ENCODE measurements around the gene CYB5RL. TPM values are rescaled to one million over a fixed set of nuclear protein-coding genes. Genes with fewer than 3 reads are reported as not detected.

CYB5RL gene
- total and polyA plus RNA-seq, 2 donors (not counting 3 experiments of a cell fraction or from before 2014, with no cell fraction given): 5.8 to 8.6 TPM

DNA sequence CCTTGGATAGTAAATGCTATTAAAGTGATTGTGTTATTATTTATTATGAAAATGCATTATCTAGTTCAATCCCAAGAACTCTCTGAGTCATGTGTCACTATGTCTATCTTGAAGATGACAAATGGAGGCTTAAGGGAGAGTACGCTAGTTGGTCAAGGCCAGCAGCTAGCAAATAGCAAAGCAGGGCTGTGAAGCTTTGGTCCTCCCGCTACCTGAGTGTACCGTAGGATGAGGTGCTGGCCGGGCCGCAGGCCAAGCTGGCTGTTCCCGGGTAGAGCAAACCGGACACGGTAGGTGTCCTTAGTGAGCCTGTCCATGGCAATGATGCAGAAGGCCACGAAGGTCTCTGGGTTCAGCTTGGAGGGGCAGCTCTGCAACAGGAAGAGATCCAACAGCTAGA lies 9.3 kb downstream of the CYB5RL start:
- no peak overlapping the region for H3K27ac ChIP-seq (ENCODE audit: insufficient read depth, low read depth, low read length)
- H3K9me3 ChIP-seq (replicated peaks; ENCODE audit: control insufficient read depth, insufficient read depth, low read length): no peaks in the 10 kb centered on the region
- no peak overlapping the region for H3K4me2 ChIP-seq (ENCODE audit: insufficient read depth, low read length)
- no peak overlapping the region for H3K4me3 ChIP-seq (replicated peaks in 1 of 3; ENCODE audit: insufficient read depth in 1 of 3, low read depth in 1 of 3, low read length in 3 of 3)
- BruUV-seq (replicated peaks): no TSS peak
- no peaks in the 10 kb centered on the region for H4K20me1 ChIP-seq (replicated peaks; ENCODE audit: control insufficient read depth, extremely low read depth, insufficient read depth, low read length)
- DNase-seq (ENCODE audit: low read depth, low spot score): no peak
- H3K9me1 ChIP-seq (replicated peaks; ENCODE audit: control insufficient read depth, extremely low read depth, insufficient read depth, low read length): no peaks in the 10 kb centered on the region
- no peak for FAIRE-seq
- H3K4me1 ChIP-seq (ENCODE audit: control insufficient read depth, extremely low read depth, insufficient read depth, low read length): no peaks in the 10 kb centered on the region
- H3K9ac ChIP-seq (replicated peaks; ENCODE audit: extremely low read depth, insufficient read depth, low read length): no peak overlapping the region
- intact Hi-C loops (cut with micrococcal nuclease): no loop called here
- no peaks in the 10 kb centered on the region for H3K27me3 ChIP-seq (ENCODE audit: control insufficient read depth in 2 of 2, insufficient read depth in 2 of 2, low read length in 2 of 2)
- ChIA-PET POLR2A (no interaction called here), CTCF (interaction anchor here (1.8 kb wide), 1 partner anchor 9 kb away, joined by 5 read pairs; no protein-coding TSS in a partner anchor)
- no peaks in the 10 kb centered on the region for H3K79me2 ChIP-seq (ENCODE audit: control insufficient read depth, insufficient read depth, low read length)
- H2AFZ ChIP-seq (ENCODE audit: low read depth, low read length): no peak overlapping the region
- TF ChIP-seq FOS (IDR thresholded peaks at IDR 0.05; ENCODE audit: borderline replicate concordance, insufficient read depth, low read length) (no peak), EZH2 (IDR thresholded peaks at IDR 0.05; ENCODE audit: borderline replicate concordance, low read depth, low read length, severe bottlenecking) (no peak), MYC (IDR thresholded peaks at IDR 0.05; ENCODE audit: low read depth, low read length) (no peak), GATA2 (IDR thresholded peaks at IDR 0.05; ENCODE audit: insufficient read depth, insufficient read length, low read depth, low read length) (no peak), JUN (IDR thresholded peaks at IDR 0.05; ENCODE audit: borderline replicate concordance, insufficient read depth, insufficient read length, low read depth) (no peak), MAX (IDR thresholded peaks at IDR 0.05; ENCODE audit: insufficient read depth, insufficient read length) (no peak), POLR2AphosphoS5 (IDR thresholded peaks at IDR 0.05; ENCODE audit: insufficient read depth, low read depth, low read length) (no peak), POLR2A (IDR thresholded peaks at IDR 0.05; ENCODE audit: low read depth, low read length) (no peak)
- TF ChIP-seq, protein P1, sequence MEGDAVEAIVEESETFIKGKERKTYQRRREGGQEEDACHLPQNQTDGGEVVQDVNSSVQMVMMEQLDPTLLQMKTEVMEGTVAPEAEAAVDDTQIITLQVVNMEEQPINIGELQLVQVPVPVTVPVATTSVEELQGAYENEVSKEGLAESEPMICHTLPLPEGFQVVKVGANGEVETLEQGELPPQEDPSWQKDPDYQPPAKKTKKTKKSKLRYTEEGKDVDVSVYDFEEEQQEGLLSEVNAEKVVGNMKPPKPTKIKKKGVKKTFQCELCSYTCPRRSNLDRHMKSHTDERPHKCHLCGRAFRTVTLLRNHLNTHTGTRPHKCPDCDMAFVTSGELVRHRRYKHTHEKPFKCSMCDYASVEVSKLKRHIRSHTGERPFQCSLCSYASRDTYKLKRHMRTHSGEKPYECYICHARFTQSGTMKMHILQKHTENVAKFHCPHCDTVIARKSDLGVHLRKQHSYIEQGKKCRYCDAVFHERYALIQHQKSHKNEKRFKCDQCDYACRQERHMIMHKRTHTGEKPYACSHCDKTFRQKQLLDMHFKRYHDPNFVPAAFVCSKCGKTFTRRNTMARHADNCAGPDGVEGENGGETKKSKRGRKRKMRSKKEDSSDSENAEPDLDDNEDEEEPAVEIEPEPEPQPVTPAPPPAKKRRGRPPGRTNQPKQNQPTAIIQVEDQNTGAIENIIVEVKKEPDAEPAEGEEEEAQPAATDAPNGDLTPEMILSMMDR (IDR thresholded peaks at IDR 0.05; ENCODE audit: extremely low read depth in 1 of 2, insufficient read depth in 1 of 2, low read depth in 1 of 2, low read length in 2 of 2): no peak
- no peaks in the 10 kb centered on the region for H3K36me3 ChIP-seq (ENCODE audit: control insufficient read depth in 2 of 2, extremely low read depth in 1 of 2, insufficient read depth in 2 of 2, low read length in 2 of 2)
- dilution Hi-C loops (cut with MboI; ENCODE audit: extremely low pct_ligation_motif_present, low sequenced_read_pairs): no loop called here

Measured in endothelial cell of umbilical vein (primary cell).